HepG2 (cell line): ENCODE results near the gene SPAG8. TPM values are rescaled to one million over a fixed set of nuclear protein-coding genes. Genes with fewer than 3 reads are reported as not detected.
A peak's percentile ranks its signal among the peaks of the same experiment; 100 is the strongest.

Experiments
- ATF7 ChIP-seq, 2 experiments: fragments of 450-650 bp in 1 of 2; sonication (generic) in 1 of 2; formaldehyde crosslinking in 1 of 2; IDR thresholded peaks; 2 replicates each; pipeline versions ENCODE4 v1.4.0 to v1.6.1; 2016 to 2020; ENCODE audit warnings: antibody characterized with exemption in 1 of 2, mild to moderate bottlenecking in 1 of 2, missing genetic modification reagents in 1 of 2
- CEBPG ChIP-seq: IDR thresholded peaks from 2 replicates; pipeline ENCODE4 v1.6.1; 2016
- ELF3 ChIP-seq: IDR thresholded peaks from 2 replicates; pipeline ENCODE4 v1.6.1; 2016; ENCODE audit warnings: missing genetic modification reagents, missing compliant biosample characterization
- HNF4A ChIP-seq: sonication (generic); formaldehyde crosslinking; IDR thresholded peaks from 2 replicates; pipeline ENCODE4 v1.4.0; 2020; ENCODE audit warnings: missing genetic modification reagents
- HNRNPLL ChIP-seq: fragments of 200-400 bp; formaldehyde crosslinking; IDR thresholded peaks from 2 replicates; pipeline ENCODE4 v1.6.1; 2017; ENCODE audit warnings: mild to moderate bottlenecking, low read depth, low read length; ENCODE audit not compliant: poor library complexity, severe bottlenecking
- MAFF ChIP-seq: IDR thresholded peaks from 2 replicates; pipeline ENCODE4 v1.6.1; 2011; ENCODE audit warnings: low read depth, low read length, improper control_type of control experiment
- NR2F1 ChIP-seq, 2 experiments: fragments of 450-650 bp in 1 of 2; formaldehyde crosslinking in 1 of 2; IDR thresholded peaks; 2 replicates each; pipeline versions ENCODE4 v1.5.0 to v1.6.1; 2016 to 2020; ENCODE audit warnings: mild to moderate bottlenecking in 1 of 2, missing compliant biosample characterization in 1 of 2, missing genetic modification reagents in 1 of 2, moderate library complexity in 1 of 2
- ONECUT2 ChIP-seq: sonication (generic); formaldehyde crosslinking; IDR thresholded peaks from 2 replicates; pipeline ENCODE4 v1.4.0; 2020; ENCODE audit warnings: missing genetic modification reagents
- PCBP2 ChIP-seq: fragments of 200-400 bp; formaldehyde crosslinking; optimal IDR thresholded peaks from 2 replicates; pipeline ENCODE3; 2018; ENCODE audit warnings: low read length, low read depth; ENCODE audit not compliant: poor library complexity, severe bottlenecking
- POLR2AphosphoS2 ChIP-seq: IDR thresholded peaks from 2 replicates; pipeline ENCODE4 v1.6.1; 2011; ENCODE audit warnings: low read depth, low read length, improper control_type of control experiment
- SCMH1 ChIP-seq: sonication (generic); formaldehyde crosslinking; IDR thresholded peaks from 2 replicates; pipeline ENCODE4 v1.9.0; 2021; ENCODE audit warnings: missing genetic modification reagents, mild to moderate bottlenecking, borderline replicate concordance
- SRY ChIP-seq: sonication (generic); formaldehyde crosslinking; IDR thresholded peaks from 2 replicates; pipeline ENCODE4 v1.8.0; 2022; ENCODE audit warnings: mild to moderate bottlenecking, missing genetic modification reagents
- ZFX ChIP-seq: sonication (generic); formaldehyde crosslinking; IDR thresholded peaks from 2 replicates; pipeline ENCODE4 v1.4.0; 2020; ENCODE audit warnings: mild to moderate bottlenecking, low read depth, missing genetic modification reagents, moderate library complexity
- ZNF251 ChIP-seq: sonication (generic); formaldehyde crosslinking; IDR thresholded peaks from 2 replicates; pipeline ENCODE4 v1.9.0; 2021; ENCODE audit warnings: mild to moderate bottlenecking, missing genetic modification reagents
- ZNF367 ChIP-seq: sonication (generic); formaldehyde crosslinking; IDR thresholded peaks from 2 replicates; pipeline ENCODE4 v1.4.0; 2020; ENCODE audit warnings: missing genetic modification reagents, borderline replicate concordance
- ZNF510 ChIP-seq: sonication (generic); formaldehyde crosslinking; IDR thresholded peaks from 2 replicates; pipeline ENCODE4 v1.4.0; 2020; ENCODE audit warnings: low read depth, mild to moderate bottlenecking, missing genetic modification reagents
- ZNF878 ChIP-seq: sonication (generic); formaldehyde crosslinking; IDR thresholded peaks from 2 replicates; pipeline ENCODE4 v1.8.1; 2023; ENCODE audit warnings: mild to moderate bottlenecking, missing genetic modification reagents, moderate library complexity
- polyA plus RNA-seq, 8 experiments: library from polyadenylated mRNA; depleted of rRNA in 3 of 8; stranded (reverse) in 7 of 8; unstranded in 1 of 8; fragments of >200 nt; fragmentation: Illumina TruSeq in 4 of 8; extraction: Trizol in 4 of 8; gene quantifications; 2 replicates each; pipeline versions ENCODE4 v1.2.1 to v1.2.3, GENCODE V29; 2011 to 2016; ENCODE audit warnings: low read depth in 4 of 8, missing spikeins in 1 of 8, mixed read lengths in 1 of 8; ENCODE audit not compliant: insufficient read depth in 1 of 8
- total RNA-seq, 5 experiments: library from RNA; depleted of rRNA; stranded (reverse); fragments of >200 nt; fragmentation: Illumina TruSeq; extraction: Trizol; gene quantifications; 2 replicates each; pipeline ENCODE4 v1.2.3, GENCODE V29; 2016; ENCODE audit warnings: low read depth in 1 of 5
- TF ChIP-seq, protein P1 (sequence below): sonication (generic); formaldehyde crosslinking; IDR thresholded peaks from 2 replicates; pipeline ENCODE4 v1.5.0; 2020; ENCODE audit warnings: missing genetic modification reagents, mild to moderate bottlenecking, borderline replicate concordance
- TF ChIP-seq, protein P2 (sequence below): sonication (generic); formaldehyde crosslinking; IDR thresholded peaks from 2 replicates; pipeline ENCODE4 v1.5.0; 2020; ENCODE audit warnings: missing genetic modification reagents
- TF ChIP-seq, protein P3 (sequence below): IDR thresholded peaks from 2 replicates; pipeline ENCODE4 v1.6.1; 2016; ENCODE audit warnings: missing genetic modification reagents, missing compliant biosample characterization
- TF ChIP-seq, protein P4 (sequence below): sonication (generic); formaldehyde crosslinking; IDR thresholded peaks from 2 replicates; pipeline ENCODE4 v1.4.0; 2020; ENCODE audit warnings: missing genetic modification reagents
- TF ChIP-seq, protein P5 (sequence below): sonication (generic); formaldehyde crosslinking; IDR thresholded peaks from 2 replicates; pipeline ENCODE4 v1.4.0; 2020; ENCODE audit warnings: mild to moderate bottlenecking, missing genetic modification reagents

SPAG8 gene
- total and polyA plus RNA-seq, 2 of the 13 experiments (the other 11 are each of a cell fraction or from before 2014, with no cell fraction given): 0.18 to 0.27 TPM

DNA sequence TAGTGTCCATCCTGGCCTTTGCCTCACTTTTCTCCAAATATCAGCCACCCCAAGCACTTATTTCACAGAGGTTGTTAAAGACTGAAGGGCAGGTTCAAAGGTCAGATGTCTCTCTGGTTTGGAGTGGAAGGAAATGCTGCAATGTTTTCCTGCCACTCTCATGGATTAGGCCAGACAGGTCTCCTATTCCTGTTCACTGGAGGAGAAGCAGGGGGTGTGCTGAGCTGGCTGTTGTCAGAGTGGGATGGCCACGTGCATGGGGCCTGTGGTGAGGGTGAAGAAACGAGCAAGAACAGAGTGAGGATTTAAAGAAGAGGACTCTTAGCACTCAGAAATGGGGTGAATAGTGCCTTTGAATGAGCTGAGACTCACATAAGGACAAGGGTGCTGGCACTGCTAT, 23.7 kb upstream of the SPAG8 start (continued):
- TF ChIP-seq, protein P1, sequence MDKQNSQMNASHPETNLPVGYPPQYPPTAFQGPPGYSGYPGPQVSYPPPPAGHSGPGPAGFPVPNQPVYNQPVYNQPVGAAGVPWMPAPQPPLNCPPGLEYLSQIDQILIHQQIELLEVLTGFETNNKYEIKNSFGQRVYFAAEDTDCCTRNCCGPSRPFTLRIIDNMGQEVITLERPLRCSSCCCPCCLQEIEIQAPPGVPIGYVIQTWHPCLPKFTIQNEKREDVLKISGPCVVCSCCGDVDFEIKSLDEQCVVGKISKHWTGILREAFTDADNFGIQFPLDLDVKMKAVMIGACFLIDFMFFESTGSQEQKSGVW (CRISPR knock-in tag): no peak
- TF ChIP-seq CEBPG (CRISPR knock-in tag) (peak; percentile 39; the same call in 1 of the 2 replicates), PCBP2 (no peak), ELF3 (CRISPR knock-in tag) (0 out of 2 replicates have a peak, but pooled peaks have one; percentile 15), ONECUT2 (CRISPR knock-in tag) (no peak), ZNF367 (CRISPR knock-in tag) (no peak), ZNF878 (no peak), MAFF (no peak), SRY (CRISPR knock-in tag) (no peak), ZNF510 (CRISPR knock-in tag) (no peak), ZNF251 (CRISPR knock-in tag) (no peak), ZFX (peak; percentile 43; the same call in 1 of the 2 replicates), HNF4A (peak; percentile 82), HNRNPLL (no peak), ATF7 (IDR thresholded peaks at IDR 0.05) (no peak; the same call in 1 of the 2 replicates), ATF7 (CRISPR knock-in tag; IDR thresholded peaks at IDR 0.05) (0 out of 2 replicates have a peak, but pooled peaks have one; percentile 24), NR2F1 (CRISPR knock-in tag; IDR thresholded peaks at IDR 0.05) (peak in 1 of 2 experiments; percentile 33; a peak in 1 of 4 replicates), POLR2AphosphoS2 (no peak), SCMH1 (CRISPR knock-in tag) (no peak)
- TF ChIP-seq, protein P2, sequence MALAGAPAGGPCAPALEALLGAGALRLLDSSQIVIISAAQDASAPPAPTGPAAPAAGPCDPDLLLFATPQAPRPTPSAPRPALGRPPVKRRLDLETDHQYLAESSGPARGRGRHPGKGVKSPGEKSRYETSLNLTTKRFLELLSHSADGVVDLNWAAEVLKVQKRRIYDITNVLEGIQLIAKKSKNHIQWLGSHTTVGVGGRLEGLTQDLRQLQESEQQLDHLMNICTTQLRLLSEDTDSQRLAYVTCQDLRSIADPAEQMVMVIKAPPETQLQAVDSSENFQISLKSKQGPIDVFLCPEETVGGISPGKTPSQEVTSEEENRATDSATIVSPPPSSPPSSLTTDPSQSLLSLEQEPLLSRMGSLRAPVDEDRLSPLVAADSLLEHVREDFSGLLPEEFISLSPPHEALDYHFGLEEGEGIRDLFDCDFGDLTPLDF (CRISPR knock-in tag): no peak
- TF ChIP-seq, protein P3, sequence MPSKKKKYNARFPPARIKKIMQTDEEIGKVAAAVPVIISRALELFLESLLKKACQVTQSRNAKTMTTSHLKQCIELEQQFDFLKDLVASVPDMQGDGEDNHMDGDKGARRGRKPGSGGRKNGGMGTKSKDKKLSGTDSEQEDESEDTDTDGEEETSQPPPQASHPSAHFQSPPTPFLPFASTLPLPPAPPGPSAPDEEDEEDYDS (CRISPR knock-in tag): no peak
- TF ChIP-seq, protein P4, sequence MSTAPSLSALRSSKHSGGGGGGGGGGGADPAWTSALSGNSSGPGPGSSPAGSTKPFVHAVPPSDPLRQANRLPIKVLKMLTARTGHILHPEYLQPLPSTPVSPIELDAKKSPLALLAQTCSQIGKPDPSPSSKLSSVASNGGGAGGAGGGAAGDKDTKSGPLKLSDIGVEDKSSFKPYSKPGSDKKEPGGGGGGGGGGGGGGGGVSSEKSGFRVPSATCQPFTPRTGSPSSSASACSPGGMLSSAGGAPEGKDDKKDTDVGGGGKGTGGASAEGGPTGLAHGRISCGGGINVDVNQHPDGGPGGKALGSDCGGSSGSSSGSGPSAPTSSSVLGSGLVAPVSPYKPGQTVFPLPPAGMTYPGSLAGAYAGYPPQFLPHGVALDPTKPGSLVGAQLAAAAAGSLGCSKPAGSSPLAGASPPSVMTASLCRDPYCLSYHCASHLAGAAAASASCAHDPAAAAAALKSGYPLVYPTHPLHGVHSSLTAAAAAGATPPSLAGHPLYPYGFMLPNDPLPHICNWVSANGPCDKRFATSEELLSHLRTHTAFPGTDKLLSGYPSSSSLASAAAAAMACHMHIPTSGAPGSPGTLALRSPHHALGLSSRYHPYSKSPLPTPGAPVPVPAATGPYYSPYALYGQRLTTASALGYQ (CRISPR knock-in tag): no peak
- TF ChIP-seq, protein P5, sequence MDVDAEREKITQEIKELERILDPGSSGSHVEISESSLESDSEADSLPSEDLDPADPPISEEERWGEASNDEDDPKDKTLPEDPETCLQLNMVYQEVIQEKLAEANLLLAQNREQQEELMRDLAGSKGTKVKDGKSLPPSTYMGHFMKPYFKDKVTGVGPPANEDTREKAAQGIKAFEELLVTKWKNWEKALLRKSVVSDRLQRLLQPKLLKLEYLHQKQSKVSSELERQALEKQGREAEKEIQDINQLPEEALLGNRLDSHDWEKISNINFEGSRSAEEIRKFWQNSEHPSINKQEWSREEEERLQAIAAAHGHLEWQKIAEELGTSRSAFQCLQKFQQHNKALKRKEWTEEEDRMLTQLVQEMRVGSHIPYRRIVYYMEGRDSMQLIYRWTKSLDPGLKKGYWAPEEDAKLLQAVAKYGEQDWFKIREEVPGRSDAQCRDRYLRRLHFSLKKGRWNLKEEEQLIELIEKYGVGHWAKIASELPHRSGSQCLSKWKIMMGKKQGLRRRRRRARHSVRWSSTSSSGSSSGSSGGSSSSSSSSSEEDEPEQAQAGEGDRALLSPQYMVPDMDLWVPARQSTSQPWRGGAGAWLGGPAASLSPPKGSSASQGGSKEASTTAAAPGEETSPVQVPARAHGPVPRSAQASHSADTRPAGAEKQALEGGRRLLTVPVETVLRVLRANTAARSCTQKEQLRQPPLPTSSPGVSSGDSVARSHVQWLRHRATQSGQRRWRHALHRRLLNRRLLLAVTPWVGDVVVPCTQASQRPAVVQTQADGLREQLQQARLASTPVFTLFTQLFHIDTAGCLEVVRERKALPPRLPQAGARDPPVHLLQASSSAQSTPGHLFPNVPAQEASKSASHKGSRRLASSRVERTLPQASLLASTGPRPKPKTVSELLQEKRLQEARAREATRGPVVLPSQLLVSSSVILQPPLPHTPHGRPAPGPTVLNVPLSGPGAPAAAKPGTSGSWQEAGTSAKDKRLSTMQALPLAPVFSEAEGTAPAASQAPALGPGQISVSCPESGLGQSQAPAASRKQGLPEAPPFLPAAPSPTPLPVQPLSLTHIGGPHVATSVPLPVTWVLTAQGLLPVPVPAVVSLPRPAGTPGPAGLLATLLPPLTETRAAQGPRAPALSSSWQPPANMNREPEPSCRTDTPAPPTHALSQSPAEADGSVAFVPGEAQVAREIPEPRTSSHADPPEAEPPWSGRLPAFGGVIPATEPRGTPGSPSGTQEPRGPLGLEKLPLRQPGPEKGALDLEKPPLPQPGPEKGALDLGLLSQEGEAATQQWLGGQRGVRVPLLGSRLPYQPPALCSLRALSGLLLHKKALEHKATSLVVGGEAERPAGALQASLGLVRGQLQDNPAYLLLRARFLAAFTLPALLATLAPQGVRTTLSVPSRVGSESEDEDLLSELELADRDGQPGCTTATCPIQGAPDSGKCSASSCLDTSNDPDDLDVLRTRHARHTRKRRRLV (CRISPR knock-in tag): no peak
